HEK293 (cell line): ENCODE data around the gene RRAS.

ENCODE experiments used
- CTCF ChIA-PET: fragments of 350-600 bp; formaldehyde crosslinking; extraction: SDS; loops from one replicate; lab custom pipeline; 2021; ENCODE audit warnings: antibody characterized with exemption; lab: Yijun Ruan, JAX
- POLR2A ChIA-PET: fragments of 300-600 bp; formaldehyde crosslinking; extraction: SDS; loops from one replicate; lab custom pipeline; 2020; ENCODE audit warnings: antibody characterized with exemption, inconsistent platforms; lab: Yijun Ruan, JAX
- H3K27ac ChIP-seq: fragments of 200-500 bp; sonication (Bioruptor generic); 2 replicates; pipeline ENCODE4 v1.5.1; 2014; ENCODE audit warnings: low read depth, low read length, control low read depth, inconsistent platforms; ENCODE audit errors: extremely low read depth
- H3K36me3 ChIP-seq, 2 experiments: fragments of 200-500 bp in 1 of 2; sonication (Bioruptor generic) in 1 of 2; 1 replicate in 1 of 2; 2 replicates in 1 of 2; pipeline ENCODE4 v1.5.1; 2014 to 2017; ENCODE audit warnings: inconsistent platforms in 2 of 2, low read length in 2 of 2; ENCODE audit not compliant: control insufficient read depth in 2 of 2, insufficient read depth in 1 of 2
- H3K4me1 ChIP-seq: fragments of 200-500 bp; sonication (Bioruptor generic); 2 replicates; pipeline ENCODE4 v1.5.1; 2014; ENCODE audit warnings: mild to moderate bottlenecking, low read length, inconsistent platforms; ENCODE audit not compliant: control insufficient read depth, insufficient read depth
- H3K4me3 ChIP-seq: 2 replicates; pipeline ENCODE4 v1.5.1; 2011; ENCODE audit warnings: low read depth, mild to moderate bottlenecking, control low read depth, low read length, moderate library complexity
- H3K9me3 ChIP-seq: fragments of 200-500 bp; sonication (Bioruptor generic); 2 replicates; pipeline ENCODE4 v1.5.1; 2014; ENCODE audit warnings: low read depth, low read length, inconsistent platforms; ENCODE audit not compliant: control insufficient read depth, insufficient read depth
- GLI4 ChIP-seq: fragments of 450-650 bp; formaldehyde crosslinking; IDR thresholded peaks from 2 replicates; pipeline ENCODE4 v1.5.1; 2016; ENCODE audit warnings: missing biosample characterization, missing genetic modification characterization
- HOXC10 ChIP-seq: sonication (generic); formaldehyde crosslinking; IDR thresholded peaks from 2 replicates; pipeline ENCODE4 v1.8.1; 2023; ENCODE audit warnings: mild to moderate bottlenecking, missing genetic modification reagents
- KLF1 ChIP-seq: fragments of 450-650 bp; formaldehyde crosslinking; IDR thresholded peaks from 2 replicates; pipeline ENCODE4 v1.5.1; 2016; ENCODE audit warnings: missing biosample characterization, missing genetic modification characterization
- KLF10 ChIP-seq: fragments of 450-650 bp; IDR thresholded peaks from 2 replicates; pipeline ENCODE4 v1.5.1; 2018; ENCODE audit warnings: missing biosample characterization, mild to moderate bottlenecking, missing genetic modification characterization
- MZF1 ChIP-seq: fragments of 450-650 bp; formaldehyde crosslinking; IDR thresholded peaks from 2 replicates; pipeline ENCODE4 v1.5.1; 2017; ENCODE audit warnings: missing biosample characterization, missing genetic modification characterization, borderline replicate concordance
- RBAK ChIP-seq: fragments of 450-650 bp; formaldehyde crosslinking; IDR thresholded peaks from 2 replicates; pipeline ENCODE4 v1.5.1; 2016; ENCODE audit warnings: missing biosample characterization, missing genetic modification characterization
- WT1 ChIP-seq: fragments of 450-650 bp; formaldehyde crosslinking; IDR thresholded peaks from 2 replicates; pipeline ENCODE4 v1.5.1; 2016; ENCODE audit warnings: missing biosample characterization, missing genetic modification characterization
- ZIC2 ChIP-seq: fragments of 450-650 bp; formaldehyde crosslinking; IDR thresholded peaks from 2 replicates; pipeline ENCODE4 v1.5.1; 2016; ENCODE audit warnings: missing biosample characterization, missing genetic modification characterization
- ZNF140 ChIP-seq: fragments of 450-650 bp; formaldehyde crosslinking; IDR thresholded peaks from 2 replicates; pipeline ENCODE4 v1.5.1; 2016; ENCODE audit warnings: missing biosample characterization, missing genetic modification characterization
- ZNF169 ChIP-seq: fragments of 450-650 bp; formaldehyde crosslinking; IDR thresholded peaks from 2 replicates; pipeline ENCODE4 v1.5.1; 2016; ENCODE audit warnings: missing biosample characterization, missing genetic modification characterization
- ZNF214 ChIP-seq: fragments of 450-650 bp; formaldehyde crosslinking; IDR thresholded peaks from 2 replicates; pipeline ENCODE4 v1.5.1; 2017; ENCODE audit warnings: missing biosample characterization, mild to moderate bottlenecking, missing genetic modification characterization, borderline replicate concordance
- ZNF223 ChIP-seq: fragments of 450-650 bp; formaldehyde crosslinking; IDR thresholded peaks from 2 replicates; pipeline ENCODE4 v1.5.1; 2016; ENCODE audit warnings: missing biosample characterization, missing genetic modification characterization
- ZNF292 ChIP-seq: fragments of 450-650 bp; formaldehyde crosslinking; IDR thresholded peaks from 2 replicates; pipeline ENCODE4 v1.5.1; 2016; ENCODE audit warnings: low read depth, missing biosample characterization, missing genetic modification characterization, borderline replicate concordance
- ZNF449 ChIP-seq: fragments of 450-650 bp; formaldehyde crosslinking; IDR thresholded peaks from 2 replicates; pipeline ENCODE4 v1.5.1; 2017; ENCODE audit warnings: missing biosample characterization, mild to moderate bottlenecking, missing genetic modification characterization, moderate library complexity
- ZNF514 ChIP-seq: fragments of 450-650 bp; formaldehyde crosslinking; IDR thresholded peaks from 2 replicates; pipeline ENCODE4 v1.5.1; 2016; ENCODE audit warnings: missing biosample characterization, missing genetic modification characterization
- ZNF529 ChIP-seq: fragments of 450-650 bp; formaldehyde crosslinking; IDR thresholded peaks from 2 replicates; pipeline ENCODE4 v1.5.1; 2017; ENCODE audit warnings: missing genetic modification characterization, missing biosample characterization; ENCODE audit not compliant: insufficient replicate concordance
- ZNF571 ChIP-seq: fragments of 450-650 bp; formaldehyde crosslinking; IDR thresholded peaks from 2 replicates; pipeline ENCODE4 v1.5.0; 2017; ENCODE audit warnings: missing biosample characterization, missing genetic modification characterization
- ZNF623 ChIP-seq: fragments of 450-650 bp; formaldehyde crosslinking; IDR thresholded peaks from 2 replicates; pipeline ENCODE4 v1.5.1; 2016; ENCODE audit warnings: missing biosample characterization, missing genetic modification characterization
- ZNF677 ChIP-seq: fragments of 450-650 bp; IDR thresholded peaks from 2 replicates; pipeline ENCODE4 v1.5.0; 2018; ENCODE audit warnings: missing biosample characterization, mild to moderate bottlenecking, missing genetic modification characterization, moderate library complexity
- ZNF701 ChIP-seq: fragments of 450-650 bp; formaldehyde crosslinking; IDR thresholded peaks from 2 replicates; pipeline ENCODE4 v1.5.1; 2016; ENCODE audit warnings: missing biosample characterization, missing genetic modification characterization
- ZNF707 ChIP-seq: fragments of 450-650 bp; formaldehyde crosslinking; IDR thresholded peaks from 2 replicates; pipeline ENCODE4 v1.5.1; 2016; ENCODE audit warnings: missing biosample characterization, missing genetic modification characterization
- ZNF747 ChIP-seq: fragments of 450-650 bp; formaldehyde crosslinking; IDR thresholded peaks from 2 replicates; pipeline ENCODE4 v1.5.1; 2016; ENCODE audit warnings: missing biosample characterization, missing genetic modification characterization
- ZNF76 ChIP-seq: fragments of 450-650 bp; formaldehyde crosslinking; IDR thresholded peaks from 2 replicates; pipeline ENCODE4; 2016; ENCODE audit warnings: low read depth, missing biosample characterization, missing genetic modification characterization, borderline replicate concordance
- ZNF785 ChIP-seq: fragments of 450-650 bp; formaldehyde crosslinking; IDR thresholded peaks from 2 replicates; pipeline ENCODE4 v1.5.1; 2016; ENCODE audit warnings: missing biosample characterization, missing genetic modification characterization
- TF ChIP-seq, protein P1 (sequence below): fragments of 450-650 bp; formaldehyde crosslinking; IDR thresholded peaks from 2 replicates; pipeline ENCODE4 v1.5.1; 2016; ENCODE audit warnings: missing biosample characterization, missing genetic modification characterization

Gene RRAS

DNA sequence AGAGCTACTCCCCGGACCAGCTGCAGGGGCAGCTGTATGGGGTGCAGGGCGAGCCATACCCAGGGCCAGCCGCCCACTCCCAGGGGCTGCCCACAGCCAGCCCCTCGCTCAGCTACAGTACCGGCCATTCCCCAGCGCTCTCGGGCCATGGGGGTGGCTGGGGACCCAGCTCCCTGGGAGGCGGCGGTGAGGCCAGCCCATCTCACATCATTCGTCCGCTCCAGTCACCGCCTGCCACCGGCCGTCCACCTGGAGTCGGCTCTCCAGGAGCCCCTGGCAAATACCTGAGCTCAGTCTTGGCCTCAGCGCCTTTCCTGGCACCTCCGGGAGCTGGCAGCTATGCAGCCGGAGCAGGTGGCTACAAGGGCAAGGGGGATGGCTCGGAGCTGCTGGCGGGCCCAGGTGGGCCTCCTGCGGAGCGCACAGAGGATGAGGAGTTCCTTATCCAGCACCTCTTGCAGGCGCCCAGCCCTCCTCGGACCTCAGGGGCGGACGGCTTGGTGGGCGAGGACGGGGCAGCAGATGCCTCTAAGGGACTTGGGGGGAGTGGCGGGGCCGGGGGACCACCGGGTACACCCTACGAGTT is 44.0 kb downstream of the RRAS start:
- Histone ChIP-seq H3K4me3 (no peak overlapping the region), H3K4me1 (peaks cover 7% of the 10 kb centered on the region), H3K9me3 (no peaks in the 10 kb centered on the region), H3K36me3 (peaks cover 48 to 63% of the 10 kb centered on the region in 2 experiments), H3K27ac (no peak overlapping the region)
- TF ChIP-seq ZNF785 (tag by site-specific recombination) (no peak), ZIC2 (tag by site-specific recombination) (no peak), ZNF292 (no peak), ZNF571 (no peak), ZNF223 (tag by site-specific recombination) (no peak), KLF10 (tag by site-specific recombination) (no peak), KLF1 (no peak), MZF1 (no peak), ZNF169 (tag by site-specific recombination) (no peak), HOXC10 (CRISPR knock-in tag) (no peak), GLI4 (tag by site-specific recombination) (no peak), ZNF449 (no peak), ZNF747 (tag by site-specific recombination) (no peak), ZNF76 (no peak), RBAK (no peak), ZNF529 (no peak), ZNF707 (no peak)
- TF ChIP-seq, protein P1, sequence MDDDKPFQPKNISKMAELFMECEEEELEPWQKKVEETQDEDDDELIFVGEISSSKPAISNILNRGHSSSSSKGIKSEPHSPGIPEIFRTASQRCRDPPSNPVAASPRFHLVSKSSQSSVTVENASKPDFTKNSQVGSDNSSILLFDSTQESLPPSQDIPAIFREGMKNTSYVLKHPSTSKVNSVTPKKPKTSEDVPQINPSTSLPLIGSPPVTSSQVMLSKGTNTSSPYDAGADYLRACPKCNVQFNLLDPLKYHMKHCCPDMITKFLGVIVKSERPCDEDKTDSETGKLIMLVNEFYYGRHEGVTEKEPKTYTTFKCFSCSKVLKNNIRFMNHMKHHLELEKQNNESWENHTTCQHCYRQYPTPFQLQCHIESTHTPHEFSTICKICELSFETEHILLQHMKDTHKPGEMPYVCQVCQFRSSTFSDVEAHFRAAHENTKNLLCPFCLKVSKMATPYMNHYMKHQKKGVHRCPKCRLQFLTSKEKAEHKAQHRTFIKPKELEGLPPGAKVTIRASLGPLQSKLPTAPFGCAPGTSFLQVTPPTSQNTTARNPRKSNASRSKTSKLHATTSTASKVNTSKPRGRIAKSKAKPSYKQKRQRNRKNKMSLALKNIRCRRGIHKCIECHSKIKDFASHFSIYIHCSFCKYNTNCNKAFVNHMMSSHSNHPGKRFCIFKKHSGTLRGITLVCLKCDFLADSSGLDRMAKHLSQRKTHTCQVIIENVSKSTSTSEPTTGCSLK (tag by site-specific recombination) = no peak
- CTCF ChIA-PET = interaction anchor here (0.6 to 1.0 kb wide), 2 partner anchors 29 to 152 kb away, joined by 3 read pairs; no protein-coding TSS in a partner anchor
- POLR2A ChIA-PET = interaction anchor here (1.2 to 1.7 kb wide), 3 partner anchors 15 to 68 kb away, joined by 3 to 5 read pairs (median 4); partner anchors contain the start of genes NOSIP and RRAS

GRCh38 chr19:49594993-49595818 is 44.7 kb downstream of the RRAS start:
- ChIA-PET CTCF (interaction anchor here (1.0 kb wide), 1 partner anchor 30 kb away, joined by 3 read pairs; no protein-coding TSS in a partner anchor), POLR2A (interaction anchor here (0.6 to 1.7 kb wide), 4 partner anchors 15 to 69 kb away, joined by 3 to 5 read pairs (median 4); partner anchors contain the start of genes NOSIP and RRAS)
- H3K4me3 ChIP-seq = no peak overlapping the region
- peaks cover 7% of the 10 kb centered on the region for H3K4me1 ChIP-seq
- no peak overlapping the region for H3K27ac ChIP-seq
- peaks cover 41 to 57% of the 10 kb centered on the region in 2 experiments for H3K36me3 ChIP-seq
- TF ChIP-seq WT1 (no peak), ZNF214 (tag by site-specific recombination) (no peak), ZNF677 (tag by site-specific recombination) (no peak), ZNF623 (tag by site-specific recombination) (no peak), ZNF701 (no peak), ZNF514 (tag by site-specific recombination) (no peak), ZNF707 (no peak), ZNF140 (tag by site-specific recombination) (no peak)
- no peaks in the 10 kb centered on the region for H3K9me3 ChIP-seq
